ENCODE results near the gene FHIT. TPM values are rescaled to one million over a fixed set of nuclear protein-coding genes. Genes with fewer than 3 reads are reported as not detected.
"Not testable (repeated sequence)": the region's sequence is repeated elsewhere in the genome, so short reads cannot be mapped to it uniquely, and the experiment has no call there.

FHIT gene
- total RNA-seq, 1 donor: 4.8 TPM

GRCh38 chr3:59937201-59937600, 1314.1 kb downstream of the FHIT start:
- DNase-seq (ENCODE audit: low read depth in 2 of 3, low spot score in 2 of 3): no peak

- DNase-seq (ENCODE audit: low read depth in 2 of 3, low spot score in 2 of 3): no peak
Measured at GRCh38 chr3:59936472-59936871, 1314.8 kb downstream of the FHIT start.

- no peak for DNase-seq (ENCODE audit: low read depth in 2 of 3, low spot score in 2 of 3)
Measured at GRCh38 chr3:59935025-59935424, 1316.2 kb downstream of the FHIT start.

- DNase-seq (ENCODE audit: low read depth in 2 of 3, low spot score in 2 of 3): not testable (repeated sequence)
Measured at GRCh38 chr3:59934560-59934959, 1316.7 kb downstream of the FHIT start.

GRCh38 chr3:59930170-59930569, 1321.1 kb downstream of the FHIT start:
- DNase-seq (ENCODE audit: low read depth in 2 of 3, low spot score in 2 of 3): no peak

- no peak for DNase-seq (ENCODE audit: low read depth in 2 of 3, low spot score in 2 of 3)
Measured at GRCh38 chr3:59927056-59927455, 1324.2 kb downstream of the FHIT start.

- DNase-seq (ENCODE audit: low read depth in 2 of 3, low spot score in 2 of 3): no peak
Measured at GRCh38 chr3:59925946-59926345, 1325.3 kb downstream of the FHIT start.

GRCh38 chr3:59922192-59922591, 1329.1 kb downstream of the FHIT start:
- no peak for DNase-seq (ENCODE audit: low read depth in 2 of 3, low spot score in 2 of 3)

- DNase-seq (ENCODE audit: low read depth in 2 of 3, low spot score in 2 of 3): no peak
Measured at GRCh38 chr3:59920822-59921221, 1330.4 kb downstream of the FHIT start.

GRCh38 chr3:59919586-59919985, 1331.7 kb downstream of the FHIT start:
- no peak for DNase-seq (ENCODE audit: low read depth in 2 of 3, low spot score in 2 of 3)

- no peak for DNase-seq (ENCODE audit: low read depth in 2 of 3, low spot score in 2 of 3)
Measured at GRCh38 chr3:59914251-59914650, 1337.0 kb downstream of the FHIT start.

- no peak for DNase-seq (ENCODE audit: low read depth in 2 of 3, low spot score in 2 of 3)
Measured at GRCh38 chr3:59913645-59914044, 1337.6 kb downstream of the FHIT start.

- DNase-seq (ENCODE audit: low read depth in 2 of 3, low spot score in 2 of 3): no peak
Measured at GRCh38 chr3:59908701-59909100, 1342.6 kb downstream of the FHIT start.

- DNase-seq (ENCODE audit: low read depth in 2 of 3, low spot score in 2 of 3): no peak
Measured at GRCh38 chr3:59908280-59908679, 1343.0 kb downstream of the FHIT start.

GRCh38 chr3:59904296-59904695, 1347.0 kb downstream of the FHIT start:
- DNase-seq (ENCODE audit: low read depth in 2 of 3, low spot score in 2 of 3): no peak

- DNase-seq (ENCODE audit: low read depth in 2 of 3, low spot score in 2 of 3): no peak
Measured at GRCh38 chr3:59899061-59899460, 1352.2 kb downstream of the FHIT start.

- DNase-seq (ENCODE audit: low read depth in 2 of 3, low spot score in 2 of 3): no peak
Measured at GRCh38 chr3:59895972-59896371, 1355.3 kb downstream of the FHIT start.

GRCh38 chr3:59894425-59895121, 1356.7 kb downstream of the FHIT start:
- no peak for DNase-seq (ENCODE audit: low read depth in 2 of 3, low spot score in 2 of 3)

GRCh38 chr3:59890639-59891038, 1360.6 kb downstream of the FHIT start:
- DNase-seq (ENCODE audit: low read depth in 2 of 3, low spot score in 2 of 3): no peak

- DNase-seq (ENCODE audit: low read depth in 2 of 3, low spot score in 2 of 3): no peak
Measured at GRCh38 chr3:59886790-59887189, 1364.5 kb downstream of the FHIT start.

GRCh38 chr3:59885899-59886400, 1365.3 kb downstream of the FHIT start:
- DNase-seq (ENCODE audit: low read depth in 2 of 3, low spot score in 2 of 3): peak in 1 of 3 donors; percentile 44

GRCh38 chr3:59885101-59885500, 1366.2 kb downstream of the FHIT start:
- peak in 1 of 3 donors; percentile 1 for DNase-seq (ENCODE audit: low read depth in 2 of 3, low spot score in 2 of 3)

GRCh38 chr3:59884409-59884808, 1366.8 kb downstream of the FHIT start:
- peak in 2 of 3 donors; percentile 50 to 80 for DNase-seq (ENCODE audit: low read depth in 2 of 3, low spot score in 2 of 3)

All from hematopoietic multipotent progenitor cell (in vitro differentiated cells).